Myocyte (in vitro differentiated cells): ENCODE data around the gene RMI2. TPM values are rescaled to one million over a fixed set of nuclear protein-coding genes. Genes with fewer than 3 reads are reported as not detected.

Experiments used
- DNase-seq: peaks from one replicate; pipeline ENCODE4 v3.0.0-alpha.2; 2012; ENCODE audit warnings: low read depth
- total RNA-seq: library from RNA; depleted of rRNA; stranded (reverse); fragments of >200 nt; gene quantifications from 2 replicates; pipeline ENCODE4 v1.2.3, GENCODE V29; 2014

The RMI2 gene
- total RNA-seq, 1 donor from 2014 or later: 1.7 TPM

GRCh38 chr16:11380836-11381235, 35.6 kb downstream of the RMI2 start:
- no peak for DNase-seq

GRCh38 chr16:11383481-11384183, 38.4 kb downstream of the RMI2 start:
- DNase-seq: no peak

- DNase-seq: no peak
Measured at GRCh38 chr16:11384184-11384955, 39.1 kb downstream of the RMI2 start.

- DNase-seq: no peak
Measured at GRCh38 chr16:11384956-11385586, 39.8 kb downstream of the RMI2 start.

GRCh38 chr16:11386054-11386680, 40.9 kb downstream of the RMI2 start:
- no peak for DNase-seq

GRCh38 chr16:11386791-11387546, 41.7 kb downstream of the RMI2 start:
- DNase-seq: peak; percentile 57

- DNase-seq: no peak
Measured at GRCh38 chr16:11389083-11389482, 43.8 kb downstream of the RMI2 start.

GRCh38 chr16:11389631-11390565, 44.6 kb downstream of the RMI2 start:
- no peak for DNase-seq

- DNase-seq: no peak
Measured at GRCh38 chr16:11390573-11391495, 45.6 kb downstream of the RMI2 start.

GRCh38 chr16:11391576-11391975, 46.3 kb downstream of the RMI2 start:
- no peak for DNase-seq

GRCh38 chr16:11392041-11392581, 46.9 kb downstream of the RMI2 start:
- no peak for DNase-seq

GRCh38 chr16:11393366-11393765, 48.1 kb downstream of the RMI2 start:
- no peak for DNase-seq

- DNase-seq: no peak
Measured at GRCh38 chr16:11393861-11394592, 48.8 kb downstream of the RMI2 start.

GRCh38 chr16:11394593-11394960, 49.3 kb downstream of the RMI2 start:
- no peak for DNase-seq

- no peak for DNase-seq
Measured at GRCh38 chr16:11395008-11395948, 50.0 kb downstream of the RMI2 start.

GRCh38 chr16:11395949-11396240, 50.6 kb downstream of the RMI2 start:
- DNase-seq: no peak
